Stimulated activated CD8-positive, alpha-beta memory T cell treated with anti-CD3 and anti-CD28 coated beads, Interleukin-12 subunit alpha, Interleukin-12 subunit beta, amount 100 ng/mL, for 24 hours (primary cell): Measurements from ENCODE around the gene NUP93.
"Not testable (repeated sequence)": the region's sequence is repeated elsewhere in the genome, so short reads cannot be mapped to it uniquely, and the experiment has no call there.

ENCODE experiments used
- DNase-seq: peaks from one replicate; pipeline ENCODE4 v3.0.0-alpha.2; 2020; ENCODE audit errors: extremely low read depth

Gene NUP93

DNA sequence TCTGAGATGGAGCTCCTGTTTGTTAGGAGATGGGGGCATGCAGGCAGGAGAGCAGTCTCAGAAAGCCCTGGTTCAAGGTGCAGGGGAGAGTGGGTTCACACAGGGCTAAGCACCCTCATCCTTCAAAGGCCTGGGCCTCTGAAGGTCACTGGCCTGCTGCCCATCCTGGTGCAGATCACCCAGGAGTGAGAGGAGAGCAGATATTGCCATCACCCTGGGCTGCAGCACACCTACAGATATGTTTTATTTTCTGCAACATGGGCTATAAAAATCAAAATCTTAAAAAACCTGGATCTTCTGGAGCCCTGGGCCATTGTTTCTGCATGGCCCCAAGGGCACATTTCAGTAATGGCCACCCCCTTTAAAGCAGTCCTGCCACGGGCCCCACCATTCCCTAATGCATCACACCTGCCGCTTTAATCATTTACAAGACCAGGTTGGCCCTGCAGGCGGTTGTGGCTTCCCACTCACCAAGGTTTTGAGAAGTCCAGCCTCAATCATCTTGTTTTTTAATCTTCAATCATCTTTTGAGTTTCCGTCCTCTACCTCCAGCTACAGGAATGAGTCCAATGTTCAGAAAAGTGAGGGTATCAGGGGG is 20.4 kb upstream of the NUP93 start:
- no peak for DNase-seq

DNA sequence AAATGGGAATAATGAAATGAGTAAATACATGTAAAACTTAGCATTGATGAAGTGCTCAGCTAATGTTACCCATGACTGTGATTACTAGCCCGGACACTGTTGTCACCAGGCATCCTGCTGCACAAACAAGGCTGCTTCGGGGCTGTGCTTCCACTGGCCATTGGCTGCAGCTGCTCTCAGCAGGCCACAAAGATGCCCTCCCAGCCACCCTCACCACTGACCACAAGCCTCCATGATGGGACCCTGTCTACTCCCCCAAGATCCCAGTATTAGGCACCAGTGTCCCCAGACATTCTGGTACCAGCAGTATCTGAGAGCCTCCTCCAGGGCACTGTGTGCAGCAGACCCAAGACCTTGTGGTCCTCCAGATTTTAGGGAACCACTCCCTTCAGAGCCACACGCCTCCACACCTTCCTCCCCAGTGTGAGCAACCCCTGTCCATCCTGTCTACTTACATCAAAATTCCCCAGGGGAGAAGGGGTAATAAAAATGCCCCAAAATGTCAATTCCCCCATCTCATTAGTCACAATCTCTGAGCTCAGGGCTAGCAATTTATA is 19.7 kb upstream of the NUP93 start:
- DNase-seq, result no peak

DNA sequence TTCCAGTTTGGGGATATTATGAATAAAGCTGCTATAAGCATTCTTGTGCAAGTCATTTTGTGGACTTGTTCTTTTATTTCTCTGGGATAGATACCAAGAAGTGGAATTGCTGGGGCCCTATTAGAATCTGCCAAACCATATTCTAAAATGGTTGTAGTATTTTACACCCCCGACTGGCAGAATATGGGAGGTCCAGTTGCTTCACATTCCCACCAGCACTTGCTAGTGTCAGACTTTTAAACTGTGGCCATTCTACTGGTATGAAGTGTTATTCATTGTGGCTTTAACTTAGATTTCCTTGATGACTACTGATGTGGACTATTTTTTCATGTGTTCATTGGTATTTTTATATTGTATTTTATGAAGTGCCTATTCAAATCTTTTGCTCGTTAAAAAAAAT is 18.1 kb upstream of the NUP93 start:
- no peak for DNase-seq

DNA sequence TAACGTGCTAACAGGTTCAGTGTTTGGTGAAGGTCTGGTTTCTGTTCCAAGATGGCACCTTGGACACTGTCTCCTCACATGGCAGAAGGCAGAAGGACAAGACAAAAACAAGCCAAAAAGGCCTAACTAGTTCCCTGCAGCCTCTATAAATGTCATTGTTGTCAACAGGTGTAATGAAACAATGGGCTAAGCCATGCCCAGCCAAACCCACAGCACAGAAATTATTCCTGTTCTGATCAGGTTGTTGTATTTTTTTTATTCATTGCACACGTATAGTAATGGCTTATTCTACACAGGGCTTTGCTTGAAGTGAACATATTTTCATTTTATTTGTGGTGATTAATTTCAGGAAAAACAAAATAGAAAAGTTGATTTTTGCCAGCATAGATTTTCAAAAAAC is 16.1 kb upstream of the NUP93 start:
- no peak for DNase-seq

DNA sequence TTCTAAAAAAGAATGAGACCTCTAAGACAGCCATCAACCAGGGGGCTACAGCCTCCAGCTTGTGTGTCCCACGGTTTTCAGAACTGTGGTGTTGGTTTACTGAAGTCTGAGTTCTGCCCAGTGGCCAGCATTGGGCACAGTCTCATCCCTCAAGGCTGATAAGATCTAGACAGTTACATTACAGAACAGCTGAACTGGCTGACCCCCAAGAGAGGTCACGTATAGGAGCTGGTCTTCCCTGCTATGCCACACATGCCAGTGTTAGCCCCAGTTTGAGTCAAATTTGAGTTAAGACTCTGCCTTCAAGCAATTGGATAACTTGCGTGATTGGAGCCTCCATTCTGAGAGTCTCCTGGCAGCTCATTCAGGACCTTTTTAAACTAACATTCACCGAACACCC is 14.8 kb upstream of the NUP93 start:
- DNase-seq, result no peak

DNA sequence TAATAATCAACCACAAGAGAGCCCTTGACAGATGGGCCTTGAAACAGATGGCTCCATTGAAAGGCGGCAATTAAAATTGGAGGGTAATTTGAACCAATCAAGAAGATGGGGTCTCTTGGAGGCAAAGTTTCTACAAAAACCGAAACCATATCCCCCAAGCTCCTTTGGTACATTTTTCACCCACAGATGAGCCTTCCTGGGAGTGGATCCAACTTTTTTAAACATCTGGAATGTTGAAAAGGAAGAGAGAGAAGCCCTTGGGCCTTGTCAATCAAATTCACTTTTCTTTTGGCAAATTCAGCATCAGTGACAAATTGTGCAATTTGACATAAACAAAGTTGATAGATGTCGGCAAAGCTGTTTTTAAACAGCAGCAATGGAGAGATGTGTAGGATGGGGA is 13.2 kb upstream of the NUP93 start:
- no peak for DNase-seq

DNA sequence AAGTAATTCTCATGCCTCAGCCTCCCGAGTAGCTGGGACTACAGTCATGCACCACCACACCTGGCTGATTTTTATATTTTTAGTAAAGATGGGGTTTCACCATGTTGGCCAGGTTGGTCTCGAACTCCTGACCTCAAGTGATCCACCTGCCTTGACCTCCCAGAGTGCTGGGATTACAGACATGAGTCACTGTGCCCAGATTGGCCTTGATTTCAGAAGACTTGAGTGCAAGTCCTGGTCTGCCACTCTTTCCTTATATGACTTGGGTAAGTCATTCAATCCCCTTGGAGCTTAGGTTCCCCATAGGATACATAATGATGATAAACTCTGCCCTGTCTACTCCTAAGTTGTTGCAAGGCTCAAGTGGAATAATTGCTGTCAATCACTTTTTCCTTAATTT is 12.4 kb upstream of the NUP93 start:
- DNase-seq, result not testable (repeated sequence)

DNA sequence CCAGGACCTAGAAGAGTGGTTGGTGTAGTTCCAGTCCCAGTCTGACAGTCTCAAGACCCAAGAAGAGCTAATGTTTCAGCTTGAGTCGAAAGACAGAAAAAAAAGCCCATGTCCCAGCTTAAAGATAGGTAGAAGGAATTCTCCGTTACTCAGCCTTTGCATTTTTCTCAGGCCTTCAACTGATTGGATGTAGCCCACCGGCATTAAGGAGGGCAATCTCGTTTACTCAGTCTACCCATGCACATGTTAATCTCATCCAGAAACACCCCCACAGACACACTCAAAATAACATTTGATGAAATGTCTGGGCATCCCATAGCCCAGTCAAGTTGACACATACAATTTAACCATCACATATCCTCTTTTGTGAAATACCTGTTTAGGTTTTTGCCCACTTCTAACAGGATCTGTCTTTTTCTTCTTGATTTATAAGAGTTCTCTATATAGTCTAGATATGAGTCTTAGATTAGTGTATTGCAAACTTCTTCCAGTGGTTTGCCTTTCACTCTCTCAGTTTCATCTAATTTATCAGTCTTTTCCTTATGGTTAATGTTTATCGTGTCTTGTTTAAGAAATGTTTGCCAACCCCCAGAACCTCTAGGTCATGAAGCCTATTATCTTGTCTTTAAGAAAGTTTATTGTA is 7.6 kb upstream of the NUP93 start:
- DNase-seq, result no peak

DNA sequence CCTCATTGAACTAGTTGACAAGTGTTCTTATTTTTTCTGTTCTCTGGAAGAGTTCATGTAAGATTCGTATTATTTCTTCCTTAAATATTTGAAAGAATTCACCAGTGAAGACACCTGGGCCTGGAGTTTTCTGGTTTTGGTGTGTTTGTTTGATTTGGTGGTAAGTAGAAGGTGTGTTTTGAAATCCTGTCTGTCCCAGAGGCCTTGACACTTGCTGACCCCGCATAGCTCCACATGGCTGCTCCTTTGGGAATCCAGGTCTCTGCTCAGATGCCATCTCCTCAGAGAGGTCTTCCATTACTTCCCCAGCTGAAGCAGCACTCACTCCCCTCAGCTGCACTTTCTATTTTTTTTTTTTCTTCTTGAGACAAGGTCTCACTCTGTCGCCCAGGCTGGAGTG is 5.7 kb upstream of the NUP93 start:
- no peak for DNase-seq

DNA sequence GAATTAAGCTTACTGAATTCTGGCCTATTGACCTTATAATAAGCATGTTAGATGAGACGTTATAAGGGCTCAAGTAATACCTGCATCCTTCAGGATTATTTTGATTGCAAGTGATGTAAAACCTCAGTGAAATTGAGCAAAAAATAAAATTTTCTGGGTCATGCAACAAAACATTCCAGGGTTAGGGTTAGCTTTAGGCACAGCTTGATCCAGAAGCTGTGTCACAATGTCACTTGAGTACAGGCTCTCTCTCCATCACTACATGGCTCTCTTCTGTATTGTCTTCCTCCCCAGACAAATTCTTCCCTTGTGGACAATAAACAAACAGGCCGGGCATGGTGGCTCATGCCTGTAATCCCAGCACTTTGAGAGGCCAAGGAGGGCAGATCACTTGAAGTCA is 3.6 kb upstream of the NUP93 start:
- no peak for DNase-seq

DNA sequence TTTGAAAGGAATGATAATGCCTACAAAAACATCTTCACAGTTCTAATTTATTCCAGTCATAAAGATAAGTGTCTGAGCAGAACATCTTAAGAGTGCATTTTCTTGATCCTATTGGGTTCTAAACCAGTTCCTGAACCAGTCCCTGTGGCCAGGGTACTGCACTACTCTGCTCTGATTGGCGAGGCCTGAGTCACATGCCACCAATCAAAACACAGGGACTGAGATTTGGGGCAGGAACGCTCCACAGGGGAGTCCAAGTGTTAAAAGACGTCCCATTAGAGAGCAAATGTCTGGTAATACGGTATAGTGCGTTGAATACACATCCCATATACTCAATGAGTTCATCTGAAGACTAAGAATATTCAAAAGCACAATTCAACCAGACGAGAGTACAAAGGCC is 3.0 kb upstream of the NUP93 start:
- DNase-seq, result no peak

DNA sequence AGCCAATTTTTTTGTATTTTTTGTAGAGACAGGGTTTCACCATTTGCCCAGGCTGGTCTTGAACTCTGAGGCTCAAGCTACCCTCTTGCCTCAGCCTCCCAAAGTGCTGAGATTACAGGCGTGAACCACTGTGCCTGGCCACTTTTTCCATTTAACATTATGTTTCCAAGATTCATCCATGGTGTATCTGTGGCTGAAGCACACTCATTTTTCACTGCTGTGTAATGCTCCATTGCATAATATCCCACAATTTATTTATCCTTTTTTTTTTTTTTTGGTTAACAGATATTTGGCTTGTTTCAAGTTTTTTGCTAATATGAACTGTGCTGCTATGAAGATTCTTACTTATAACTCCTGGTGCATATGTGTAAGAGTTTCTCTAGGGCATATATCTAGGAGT is 1.9 kb upstream of the NUP93 start:
- no peak for DNase-seq

DNA sequence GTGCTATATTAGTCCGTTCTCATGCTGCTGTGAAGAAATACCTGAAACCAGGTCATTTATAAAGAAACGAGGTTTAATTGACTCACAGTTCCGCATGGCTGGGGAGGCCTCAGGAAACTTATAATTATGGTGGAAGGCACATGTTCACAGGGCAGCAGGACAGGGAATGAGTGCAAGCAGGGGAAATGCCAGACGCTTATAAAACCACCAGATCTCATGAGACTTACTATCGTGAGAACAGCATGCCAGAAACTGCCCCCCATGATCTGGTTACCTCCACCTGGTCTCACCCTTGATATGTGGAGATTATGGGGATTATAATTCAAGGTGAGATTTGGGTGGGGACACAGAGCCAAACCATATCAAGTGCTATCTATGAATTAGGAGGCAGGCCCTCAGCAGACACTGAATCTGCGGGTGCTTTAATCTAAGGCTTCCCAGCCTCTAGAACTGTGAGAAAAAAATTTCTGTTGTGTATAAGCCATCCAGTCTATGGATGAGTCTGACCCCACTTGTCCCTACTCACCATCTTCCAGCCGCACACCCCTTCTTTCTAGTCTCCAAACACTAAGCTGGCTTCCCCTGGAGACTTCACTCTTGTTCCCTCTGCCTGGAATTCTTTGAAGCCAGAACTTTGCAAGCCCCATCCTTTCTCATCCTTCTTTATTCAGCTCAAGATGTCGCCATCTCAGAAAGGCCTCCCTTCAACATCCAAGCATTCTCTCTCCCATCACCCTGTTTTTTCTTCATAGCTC is 772 bp upstream of the NUP93 start:
- DNase-seq, result no peak

DNA sequence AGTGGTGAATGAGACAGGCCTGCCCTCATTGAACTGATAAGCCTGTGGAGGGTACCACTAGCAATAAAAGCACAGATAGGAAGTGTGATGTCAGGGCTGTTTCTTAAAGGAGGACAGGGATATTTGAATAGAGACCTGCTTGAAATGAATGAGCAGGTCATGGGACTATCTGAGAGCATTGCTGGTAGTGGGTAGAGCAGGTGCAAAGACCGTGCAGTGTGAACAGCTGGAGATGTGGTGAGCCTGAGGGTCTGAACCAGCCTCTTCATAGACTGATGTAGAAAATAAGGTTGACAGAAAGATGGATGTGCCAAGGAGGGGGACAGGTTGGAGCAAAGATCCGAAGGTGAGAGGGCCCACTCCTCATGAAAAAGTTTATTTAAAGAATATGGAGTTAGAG is 2.4 kb downstream of the NUP93 start:
- no peak for DNase-seq

DNA sequence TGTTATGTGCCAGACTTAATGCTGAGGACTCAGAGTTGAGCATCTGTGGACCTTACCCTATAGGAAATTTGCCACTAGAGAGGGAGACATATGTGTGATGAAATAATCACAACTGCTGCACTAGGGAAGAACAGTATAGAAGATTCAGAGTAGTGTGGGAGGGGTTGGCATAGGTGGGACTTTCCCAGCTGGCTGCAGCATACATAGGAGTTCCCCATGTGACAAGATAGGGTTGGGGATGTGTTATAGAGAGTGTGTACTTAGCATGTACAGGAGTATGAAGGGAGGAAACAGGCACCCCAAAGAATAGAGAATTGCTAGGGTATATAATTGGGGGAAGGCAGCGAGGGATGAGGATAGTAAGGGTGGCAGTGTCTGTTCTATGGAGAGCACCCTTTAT is 2.9 kb downstream of the NUP93 start:
- DNase-seq, result no peak

DNA sequence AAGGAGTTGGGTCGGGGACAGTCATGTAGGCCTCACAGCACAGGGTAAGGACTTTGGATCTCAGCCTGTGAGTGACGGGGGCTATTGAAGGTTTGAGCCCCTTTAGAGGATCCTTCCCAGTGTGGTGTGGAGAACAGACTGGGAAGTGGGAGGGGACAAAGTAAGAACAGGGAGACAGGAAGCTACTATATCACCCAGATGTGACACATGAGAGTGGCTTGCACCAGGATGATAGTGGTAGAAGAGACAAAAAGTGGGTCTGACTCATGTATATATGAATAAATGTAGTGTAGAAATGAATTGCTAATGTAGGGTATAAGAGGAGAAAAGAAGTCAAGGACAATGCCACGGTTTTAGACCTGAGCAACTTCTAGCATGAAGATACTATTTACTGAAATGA is 4.5 kb downstream of the NUP93 start:
- DNase-seq, result no peak

DNA sequence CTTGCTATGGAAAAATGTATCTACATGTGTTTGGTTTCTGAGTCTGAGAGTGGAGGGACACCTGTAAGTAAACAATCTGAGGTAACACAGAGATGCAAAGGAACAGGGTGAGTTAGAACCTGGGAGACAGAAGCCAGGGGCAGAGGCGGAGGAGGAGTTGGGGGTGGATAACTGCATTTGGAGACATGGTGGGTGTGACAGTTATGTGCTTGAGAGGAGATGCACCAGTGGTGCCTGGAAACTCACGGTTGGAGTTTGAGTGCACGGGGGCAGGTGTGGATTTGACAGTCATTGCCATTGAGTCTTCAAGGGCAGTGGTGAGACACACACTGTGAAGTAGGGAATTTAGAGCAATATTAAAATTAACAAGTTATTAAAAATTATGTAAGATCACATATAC is 6.5 kb downstream of the NUP93 start:
- no peak for DNase-seq

DNA sequence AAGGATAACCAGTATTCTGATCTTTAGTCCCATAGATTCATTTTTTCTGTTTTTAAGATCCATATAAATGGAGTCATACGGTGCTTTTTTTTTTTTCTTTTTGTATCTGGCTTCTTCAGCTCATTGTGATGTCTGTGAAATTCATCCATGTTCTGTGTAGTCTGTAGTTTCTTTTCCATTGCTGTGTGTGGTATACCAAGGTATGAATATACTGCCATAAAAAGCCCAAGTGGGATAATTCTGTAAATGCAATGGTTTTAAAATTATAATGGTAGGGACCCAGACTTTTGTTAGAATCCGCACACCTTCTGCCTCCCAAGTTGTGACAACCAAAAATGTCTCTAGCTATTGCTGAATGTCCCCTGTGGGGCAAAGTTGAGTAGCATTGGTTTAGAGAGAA is 7.6 kb downstream of the NUP93 start:
- no peak for DNase-seq

DNA sequence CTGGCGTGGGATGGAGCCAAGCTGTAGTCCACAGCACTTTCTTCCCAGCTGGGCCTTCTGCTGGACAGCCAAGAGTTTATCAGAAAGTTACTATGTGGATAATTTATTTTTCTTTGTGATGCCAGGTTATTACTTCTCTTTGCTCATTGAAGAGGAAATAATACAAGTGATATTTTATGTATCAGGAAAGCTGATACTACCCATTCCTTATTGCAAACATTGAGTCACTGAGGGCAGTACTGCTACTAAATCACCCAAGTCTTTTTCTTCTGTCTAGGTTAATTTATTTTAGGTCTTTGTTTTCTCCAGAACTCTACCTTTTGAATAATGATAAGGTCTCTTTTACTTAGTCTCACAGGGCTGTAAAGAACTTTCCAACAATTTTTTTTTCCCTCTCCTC is 8.3 kb downstream of the NUP93 start:
- DNase-seq, result no peak

DNA sequence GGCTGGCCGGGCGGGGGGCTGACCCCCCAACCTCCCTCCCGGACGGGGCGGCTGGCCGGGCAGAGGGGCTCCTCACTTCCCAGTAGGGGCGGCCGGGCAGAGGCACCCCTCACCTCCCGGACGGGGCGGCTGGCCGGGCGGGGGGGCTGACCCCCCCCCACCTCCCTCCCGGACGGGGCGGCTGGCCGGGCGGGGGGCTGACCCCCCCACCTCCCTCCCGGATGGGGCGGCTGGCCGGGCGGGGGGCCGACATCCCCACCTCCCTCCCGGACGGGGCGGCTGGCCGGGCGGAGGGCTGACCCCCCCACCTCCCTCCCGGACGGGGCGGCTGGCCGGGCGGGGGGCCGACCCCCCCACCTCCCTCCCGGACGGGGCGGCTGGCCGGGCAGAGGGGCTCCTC is 9.4 kb downstream of the NUP93 start:
- not testable (repeated sequence) for DNase-seq

DNA sequence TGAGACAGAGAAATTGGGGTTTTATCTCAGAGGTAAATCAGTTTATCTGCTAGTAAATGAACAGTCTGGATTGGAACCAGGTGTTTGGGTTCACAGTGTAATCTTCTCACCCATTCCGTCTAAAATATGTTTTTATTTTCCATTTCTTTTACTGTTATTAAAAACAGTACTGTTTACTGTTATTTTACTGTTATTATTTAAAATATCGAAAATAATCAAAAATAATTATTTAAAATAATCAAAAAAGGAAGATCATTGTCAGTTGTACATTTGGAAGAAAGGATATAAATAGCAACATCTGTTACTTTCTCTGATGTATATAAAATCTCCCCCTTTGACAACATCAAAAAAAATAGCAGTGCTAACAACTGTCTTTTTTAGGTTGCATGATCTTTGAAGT is 11.5 kb downstream of the NUP93 start:
- no peak for DNase-seq

DNA sequence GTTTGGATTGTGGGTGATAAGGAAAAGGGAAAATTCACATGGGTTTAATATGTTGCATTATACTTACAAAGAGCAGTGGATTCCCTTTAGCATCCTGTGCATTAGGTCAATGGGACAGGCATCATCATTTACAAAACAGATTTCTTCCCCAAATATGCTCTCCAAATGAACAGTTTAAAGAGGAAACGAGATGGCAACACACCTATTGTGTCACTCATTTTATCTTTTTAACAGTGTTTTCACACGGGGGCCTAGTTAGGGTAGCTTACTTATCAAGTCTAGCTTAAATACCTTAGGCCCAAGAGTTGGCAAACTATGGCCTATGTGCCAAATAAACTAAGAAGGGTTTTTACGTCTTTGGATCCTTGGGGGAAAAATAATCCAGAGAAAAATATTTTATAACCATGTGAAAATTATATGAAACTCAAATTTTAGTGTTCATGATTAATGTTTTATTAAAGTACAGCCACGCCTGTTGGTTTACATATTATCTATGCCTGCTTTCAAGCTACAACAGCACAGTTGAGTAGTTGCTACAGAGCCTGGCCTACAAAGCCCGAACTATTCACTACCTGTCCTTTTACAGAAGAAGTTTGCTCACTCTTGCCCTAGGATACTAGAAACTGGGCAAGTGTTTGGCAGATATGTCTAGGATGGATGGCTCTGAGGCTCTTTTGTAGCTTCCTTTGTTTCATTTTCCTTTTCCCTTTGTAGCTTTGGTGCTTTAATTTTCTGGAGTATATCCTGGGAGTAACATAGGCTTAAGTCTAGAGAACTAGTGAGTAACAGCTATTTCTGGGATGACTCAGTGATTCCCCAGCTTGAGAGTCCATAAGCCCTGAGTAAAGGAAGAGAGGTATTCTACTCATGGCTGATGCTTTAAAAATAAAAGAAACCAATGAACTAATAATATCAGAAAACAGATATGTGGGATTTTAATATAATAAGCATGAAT is 12.4 kb downstream of the NUP93 start:
- DNase-seq, result no peak
